PC-9 (cell line): ENCODE results near the gene AAK1.

Source experiments
- CTCF ChIP-seq: fragments of 200-600 bp; sonication (generic); conservative IDR thresholded peaks from 2 replicates; pipeline ENCODE4 v1.6.1; 2017; ENCODE audit warnings: mixed run types, antibody characterized with exemption, mild to moderate bottlenecking, moderate library complexity
- EZH2 ChIP-seq: fragments of 200-600 bp; sonication (generic); IDR thresholded peaks from 2 replicates; pipeline ENCODE4 v1.8.0; 2017; ENCODE audit warnings: antibody characterized with exemption, low read depth

DNA sequence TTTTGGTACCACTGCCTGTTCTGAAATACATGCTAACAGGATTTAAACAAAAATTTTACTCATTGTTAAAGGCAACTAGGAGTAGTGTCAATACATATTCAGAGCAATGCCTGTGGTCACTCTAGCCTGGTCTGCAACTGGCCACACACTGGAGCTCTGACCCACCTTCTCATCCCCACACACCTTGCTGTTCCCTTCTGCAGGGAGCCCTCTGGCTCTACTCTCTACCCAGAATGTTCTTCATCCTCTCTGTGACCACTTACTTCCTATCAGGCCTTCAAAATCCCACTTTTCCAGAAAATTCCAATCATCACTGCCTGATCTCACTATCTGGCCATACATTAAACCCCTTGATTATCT lies 104.0 kb downstream of the AAK1 start:
- no peak for TF ChIP-seq EZH2
- TF ChIP-seq CTCF: no peak
